NCI-H1105 (cell line): Measurements from ENCODE around the gene NSL1.
"Not testable (repeated sequence)": the region's sequence is repeated elsewhere in the genome, so short reads cannot be mapped to it uniquely, and the experiment has no call there.

Experiments used
- DNase-seq: peaks from one replicate; lab custom pipeline; 2025; lab: John Stamatoyannopoulos, UW

Gene NSL1

GRCh38 chr1:212791676-212792395 is at the start of gene NSL1, which contains the start of gene TATDN3:
NSL1 (minus strand) TSS chr1:212791777; CDS start chr1:212791763, 14 bp downstream.
TATDN3 (plus strand) TSS chr1:212791894; CDS start chr1:212791922, 28 bp downstream.
- DNase-seq: peak; percentile 93

GRCh38 chr1:212838145-212838544 is 46.6 kb upstream of the NSL1 start:
- DNase-seq: no peak

GRCh38 chr1:212833211-212834207 is 41.9 kb upstream of the NSL1 start:
- DNase-seq: not testable (repeated sequence)

- DNase-seq: no peak
Observed at GRCh38 chr1:212828395-212828794, 36.8 kb upstream of the NSL1 start.

- no peak for DNase-seq
Observed at GRCh38 chr1:212827831-212828278, 36.3 kb upstream of the NSL1 start.

GRCh38 chr1:212827171-212827776 is 35.7 kb upstream of the NSL1 start:
- DNase-seq: no peak

GRCh38 chr1:212825798-212826452 is 34.3 kb upstream of the NSL1 start:
- no peak for DNase-seq

GRCh38 chr1:212824201-212824600 is 32.6 kb upstream of the NSL1 start:
- DNase-seq: no peak

- no peak for DNase-seq
Observed at GRCh38 chr1:212822956-212823355, 31.4 kb upstream of the NSL1 start.

GRCh38 chr1:212820969-212821368 is 29.4 kb upstream of the NSL1 start:
- DNase-seq: no peak

GRCh38 chr1:212819726-212820125 is 28.1 kb upstream of the NSL1 start:
- no peak for DNase-seq

- no peak for DNase-seq
Observed at GRCh38 chr1:212816567-212817278, 25.1 kb upstream of the NSL1 start.

GRCh38 chr1:212814537-212815334 is 23.2 kb upstream of the NSL1 start:
- no peak for DNase-seq

GRCh38 chr1:212805767-212806166 is 14.2 kb upstream of the NSL1 start:
- no peak for DNase-seq

GRCh38 chr1:212797681-212798080 is 6.1 kb upstream of the NSL1 start:
- DNase-seq: no peak

GRCh38 chr1:212794561-212795014 is 3.0 kb upstream of the NSL1 start:
- DNase-seq: no peak

- no peak for DNase-seq
Observed at GRCh38 chr1:212792396-212792908, 875 bp upstream of the NSL1 start.

GRCh38 chr1:212791261-212791675 is 309 bp downstream of the NSL1 start:
- DNase-seq: no peak

- no peak for DNase-seq
Observed at GRCh38 chr1:212785871-212786270, 5.7 kb downstream of the NSL1 start.

GRCh38 chr1:212783976-212784375 is 7.6 kb downstream of the NSL1 start:
- DNase-seq: no peak
